ENCODE data around the gene KRT85. TPM values are rescaled to one million over a fixed set of nuclear protein-coding genes. Genes with fewer than 3 reads are reported as not detected.

The KRT85 gene
- total RNA-seq, 1 donor from 2014 or later = not detected

GRCh38 chr12:52363111-52363679, 4.1 kb downstream of the KRT85 start:
- Histone ChIP-seq H3K36me3 (ENCODE audit: control insufficient read depth, insufficient read depth, low read length) (no peaks in the 10 kb centered on the region), H3K4me3 (ENCODE audit: low read depth, low read length) (no peak overlapping the region), H3K27me3 (ENCODE audit: control insufficient read depth, insufficient read depth, low read length) (no peaks in the 10 kb centered on the region)
- DNase-seq (ENCODE audit: low read depth) = no peak
- TF ChIP-seq CTCF (IDR thresholded peaks at IDR 0.05; ENCODE audit: insufficient read depth, low read length, severe bottlenecking) = no peak
- peak; percentile 47 for FAIRE-seq

GRCh38 chr12:52362118-52362726, 5.1 kb downstream of the KRT85 start:
- FAIRE-seq (no peak), DNase-seq (ENCODE audit: low read depth) (no peak)
- H3K36me3 ChIP-seq (ENCODE audit: control insufficient read depth, insufficient read depth, low read length) = no peaks in the 10 kb centered on the region
- no peaks in the 10 kb centered on the region for H3K27me3 ChIP-seq (ENCODE audit: control insufficient read depth, insufficient read depth, low read length)
- no peak overlapping the region for H3K4me3 ChIP-seq (ENCODE audit: low read depth, low read length)
- no peak for TF ChIP-seq CTCF (IDR thresholded peaks at IDR 0.05; ENCODE audit: insufficient read depth, low read length, severe bottlenecking)

- no peak for DNase-seq (ENCODE audit: low read depth)
- peak; percentile 81 for FAIRE-seq
- TF ChIP-seq CTCF (IDR thresholded peaks at IDR 0.05; ENCODE audit: insufficient read depth, low read length, severe bottlenecking) = no peak
- no peaks in the 10 kb centered on the region for H3K36me3 ChIP-seq (ENCODE audit: control insufficient read depth, insufficient read depth, low read length)
- H3K27me3 ChIP-seq (ENCODE audit: control insufficient read depth, insufficient read depth, low read length) = no peaks in the 10 kb centered on the region
- H3K4me3 ChIP-seq (ENCODE audit: low read depth, low read length) = no peak overlapping the region
These were observed 5.7 kb downstream of the KRT85 start for GRCh38 chr12:52361553-52361952.

- no peak for DNase-seq (ENCODE audit: low read depth)
- no peak for FAIRE-seq
These were observed 6.5 kb downstream of the KRT85 start for GRCh38 chr12:52360663-52361271.

GRCh38 chr12:52360106-52360662, 7.1 kb downstream of the KRT85 start:
- no peak for TF ChIP-seq CTCF (IDR thresholded peaks at IDR 0.05; ENCODE audit: insufficient read depth, low read length, severe bottlenecking)

More at GRCh38 chr12:52360663-52361271, 6.5 kb downstream of the KRT85 start:
- H3K36me3 ChIP-seq (ENCODE audit: control insufficient read depth, insufficient read depth, low read length) = no peaks in the 10 kb centered on the region
- no peaks in the 10 kb centered on the region for H3K27me3 ChIP-seq (ENCODE audit: control insufficient read depth, insufficient read depth, low read length)
- H3K4me3 ChIP-seq (ENCODE audit: low read depth, low read length) = no peak overlapping the region
- no peak for TF ChIP-seq CTCF (IDR thresholded peaks at IDR 0.05; ENCODE audit: insufficient read depth, low read length, severe bottlenecking)

More at GRCh38 chr12:52360106-52360662, 7.1 kb downstream of the KRT85 start:
- DNase-seq (ENCODE audit: low read depth) (no peak), FAIRE-seq (no peak)
- Histone ChIP-seq H3K4me3 (ENCODE audit: low read depth, low read length) (no peak overlapping the region), H3K36me3 (ENCODE audit: control insufficient read depth, insufficient read depth, low read length) (no peaks in the 10 kb centered on the region), H3K27me3 (ENCODE audit: control insufficient read depth, insufficient read depth, low read length) (no peaks in the 10 kb centered on the region)

Data from bronchial epithelial cell (primary cell).